K562 (cell line): ENCODE results near the gene DDAH1. TPM values are rescaled to one million over a fixed set of nuclear protein-coding genes. Genes with fewer than 3 reads are reported as not detected.

Source experiments
- ATAC-seq: fragments of 200-7000 bp; cut with Tn5 transposase; 3 replicates; pipeline ENCODE4 v1.9.1; 2020; ENCODE audit warnings: moderate library complexity
- BruUV-seq: library from RNA; stranded (reverse); fragments of 400-500 nt; replicated peaks from 2 replicates; lab custom pipeline; 2021; lab: Mats Ljungman, UMichigan
- CTCF ChIA-PET: fragments of 300-600 bp; formaldehyde crosslinking; extraction: SDS; loops from one replicate; lab custom pipeline; 2021; ENCODE audit warnings: low intra/inter-chr PET ratio; lab: Yijun Ruan, JAX
- POLR2A ChIA-PET: fragments of 300-600, 350-650 bp; sonication (Branson Sonifier 250); formaldehyde crosslinking; extraction: SDS; loops from one replicate; lab custom pipeline; 2021; ENCODE audit warnings: antibody characterized with exemption, inconsistent platforms; lab: Yijun Ruan, JAX
- DNase-seq, 4 experiments: peaks; one replicate each; pipeline versions ENCODE4 v3.0.0 to v3.0.0-alpha.2; 2011 to 2018; ENCODE audit warnings: low spot score in 3 of 4, mixed read lengths in 3 of 4; ENCODE audit errors: extremely low read depth in 1 of 4
- FAIRE-seq: peaks from 2 replicates; lab custom pipeline; 2011; peaks lifted over from hg19 to GRCh38; lab: Jason Lieb, UNC
- H2AFZ ChIP-seq: 2 replicates; pipeline ENCODE4 v1.6.0; 2011; ENCODE audit warnings: low read depth, low read length, control low read depth, inconsistent platforms
- H3K27ac ChIP-seq: fragments of 200-600 bp; 3 replicates; pipeline ENCODE4 v1.8.0; 2011; ENCODE audit warnings: low read depth, mild to moderate bottlenecking, control low read depth, inconsistent platforms, low read length, moderate library complexity, mixed read lengths; ENCODE audit errors: extremely low read depth
- H3K27me3 ChIP-seq, 2 experiments: fragments of 300-600 bp in 1 of 2; 2 replicates in 1 of 2; 3 replicates in 1 of 2; pipeline versions ENCODE4 v1.6.0 to v1.8.0; 2011; ENCODE audit warnings: inconsistent platforms in 2 of 2, low read length in 2 of 2, mild to moderate bottlenecking in 1 of 2, mixed read lengths in 1 of 2, moderate library complexity in 1 of 2; ENCODE audit not compliant: control insufficient read depth in 2 of 2, insufficient read depth in 2 of 2
- H3K36me3 ChIP-seq: fragments of 300-600 bp; 3 replicates; pipeline ENCODE4 v1.8.0; 2011; ENCODE audit warnings: mild to moderate bottlenecking, low read length, inconsistent platforms; ENCODE audit not compliant: control insufficient read depth, insufficient read depth
- H3K4me1 ChIP-seq, 2 experiments: fragments of 200-600 bp in 1 of 2; replicated peaks in 1 of 2; 2 replicates in 1 of 2; 3 replicates in 1 of 2; pipeline versions ENCODE4 v1.5.1 to v1.8.0; 2011; ENCODE audit warnings: inconsistent platforms in 2 of 2, low read length in 2 of 2, mild to moderate bottlenecking in 1 of 2, mixed read lengths in 1 of 2, moderate library complexity in 1 of 2; ENCODE audit not compliant: control insufficient read depth in 2 of 2, insufficient read depth in 2 of 2
- H3K4me2 ChIP-seq: 2 replicates; pipeline ENCODE4 v1.6.1; 2011; ENCODE audit warnings: low read length, control low read depth, inconsistent platforms, mixed read lengths; ENCODE audit not compliant: insufficient read depth
- H3K4me3 ChIP-seq: fragments of 200-600 bp; sonication (generic), shearing (Covaris generic); 2 replicates; pipeline ENCODE4 v1.5.1; 2016; ENCODE audit warnings: control low read depth, inconsistent platforms
- H3K79me2 ChIP-seq: fragments of 200-600 bp; 3 replicates; pipeline ENCODE4 v1.8.0; 2011; ENCODE audit warnings: low read length, inconsistent platforms; ENCODE audit not compliant: control insufficient read depth, insufficient read depth
- H3K9ac ChIP-seq, 2 experiments: 2 replicates each; pipeline versions ENCODE4 v1.6.0 to v1.6.1; 2011; ENCODE audit warnings: low read depth in 2 of 2, low read length in 2 of 2, control low read depth in 1 of 2, inconsistent platforms in 1 of 2, mild to moderate bottlenecking in 1 of 2, mixed read lengths in 1 of 2; ENCODE audit not compliant: insufficient read depth in 1 of 2
- H3K9me1 ChIP-seq: one replicate; pipeline ENCODE4 v1.6.0; 2011; ENCODE audit warnings: inconsistent platforms, mild to moderate bottlenecking, low read length, moderate library complexity; ENCODE audit not compliant: control insufficient read depth, insufficient read depth
- H3K9me3 ChIP-seq: replicated peaks from 2 replicates; pipeline ENCODE4 v1.5.1; 2011; ENCODE audit warnings: low read depth, low read length, inconsistent platforms; ENCODE audit not compliant: control insufficient read depth, insufficient read depth
- H4K20me1 ChIP-seq: replicated peaks from 2 replicates; pipeline ENCODE4 v1.6.1; 2011; ENCODE audit warnings: low read length, inconsistent platforms, mixed read lengths; ENCODE audit not compliant: control insufficient read depth, insufficient read depth
- AFF4 ChIP-seq: sonication (generic); formaldehyde crosslinking; IDR thresholded peaks from 2 replicates; pipeline ENCODE4 v1.8.0; 2023; ENCODE audit warnings: mild to moderate bottlenecking, missing genetic modification reagents
- CSDE1 ChIP-seq, 2 experiments: fragments of 450-650 bp; IDR thresholded peaks; 2 replicates each; pipeline ENCODE4 v1.6.1; 2016; ENCODE audit warnings: mild to moderate bottlenecking in 1 of 2
- MCM2 ChIP-seq: fragments of 450-650 bp; IDR thresholded peaks from 2 replicates; pipeline ENCODE4 v1.6.1; 2017; ENCODE audit warnings: low read depth, mild to moderate bottlenecking
- NCOR1 ChIP-seq: fragments of 450-650 bp; IDR thresholded peaks from 2 replicates; pipeline ENCODE4 v1.6.1; 2016; ENCODE audit warnings: mild to moderate bottlenecking, moderate library complexity
- POLR2AphosphoS5 ChIP-seq: IDR thresholded peaks from 2 replicates; pipeline ENCODE4 v1.6.1; 2011; ENCODE audit warnings: mild to moderate bottlenecking, low read depth, low read length, moderate library complexity; ENCODE audit not compliant: control insufficient read depth, insufficient read depth
- SMAD1 ChIP-seq: fragments of 150-350 bp; IDR thresholded peaks from 2 replicates; pipeline ENCODE4 v1.6.1; 2014; ENCODE audit warnings: low read length, low read depth; ENCODE audit not compliant: partially characterized antibody
- TEAD1 ChIP-seq, 2 experiments: fragments of 450-650 bp in 1 of 2; sonication (generic) in 1 of 2; formaldehyde crosslinking; IDR thresholded peaks; 2 replicates each; pipeline versions ENCODE4 v1.4.0 to v1.8.0; 2020 to 2022; ENCODE audit warnings: mild to moderate bottlenecking in 2 of 2, missing genetic modification reagents in 1 of 2
- ZNF764 ChIP-seq: fragments of 250-450 bp; sonication (Bioruptor Pico); IDR thresholded peaks from 2 replicates; pipeline ENCODE4 v1.4.0; 2020; ENCODE audit warnings: low read depth, mild to moderate bottlenecking, moderate library complexity
- WGBS: fragments of 100-300 bp; shearing (Covaris generic); methylation state at CpG from one replicate; pipeline ENCODE4 v1.1.6; 2016; ENCODE audit warnings: low coverage, mixed read lengths; ENCODE audit not compliant: insufficient coverage; ENCODE audit errors: missing lambda C conversion rate; 5-methylcytosine and 5-hydroxymethylcytosine counted together
- in situ Hi-C: fragments of 300-500 bp; cut with MboI; formaldehyde crosslinking; loops from 4 replicates; pipeline ENCODE4 v1.15.0; 2018; ENCODE audit warnings: inconsistent platforms, mixed read lengths
- intact Hi-C: fragments of 100-400 bp; cut with micrococcal nuclease; formaldehyde crosslinking; loops from 2 replicates; pipeline ENCODE4 v1.14.2; 2022
- polyA plus RNA-seq, 8 experiments: library from polyadenylated mRNA; depleted of rRNA in 4 of 8; stranded (reverse) in 5 of 8; unstranded in 3 of 8; fragments of >200 nt; fragmentation: Nextera tagmentation in 2 of 8; fragmentation: Illumina TruSeq in 1 of 8; extraction: Ambion mirVana in 2 of 8; extraction: Trizol in 1 of 8; gene quantifications; 2 replicates each; pipeline versions ENCODE4 v1.2.1 to v1.2.3, GENCODE V29; 2011 to 2014; ENCODE audit warnings: inconsistent platforms in 1 of 8, missing spikeins in 1 of 8
- total RNA-seq, 7 experiments: library from RNA; depleted of rRNA in 6 of 7; stranded (reverse); fragments of >200 nt in 6 of 7; fragmentation: Illumina TruSeq in 2 of 7; extraction: Trizol in 2 of 7; gene quantifications; 2 replicates each; pipeline versions ENCODE4 v1.2.1 to v1.2.3, GENCODE V29; 2011 to 2021; ENCODE audit warnings: low replicate concordance in 1 of 7
- TF ChIP-seq, protein P1 (sequence below): fragments of 250-450 bp; sonication (Bioruptor Pico); IDR thresholded peaks from 2 replicates; pipeline ENCODE4 v1.5.0; 2020; ENCODE audit warnings: mild to moderate bottlenecking

DDAH1 gene
- total and polyA plus RNA-seq, 9 of the 15 experiments (the other 6 are each of a cell fraction or from before 2014, with no cell fraction given): 0.04 to 0.24 (median 0.10) TPM

DNA sequence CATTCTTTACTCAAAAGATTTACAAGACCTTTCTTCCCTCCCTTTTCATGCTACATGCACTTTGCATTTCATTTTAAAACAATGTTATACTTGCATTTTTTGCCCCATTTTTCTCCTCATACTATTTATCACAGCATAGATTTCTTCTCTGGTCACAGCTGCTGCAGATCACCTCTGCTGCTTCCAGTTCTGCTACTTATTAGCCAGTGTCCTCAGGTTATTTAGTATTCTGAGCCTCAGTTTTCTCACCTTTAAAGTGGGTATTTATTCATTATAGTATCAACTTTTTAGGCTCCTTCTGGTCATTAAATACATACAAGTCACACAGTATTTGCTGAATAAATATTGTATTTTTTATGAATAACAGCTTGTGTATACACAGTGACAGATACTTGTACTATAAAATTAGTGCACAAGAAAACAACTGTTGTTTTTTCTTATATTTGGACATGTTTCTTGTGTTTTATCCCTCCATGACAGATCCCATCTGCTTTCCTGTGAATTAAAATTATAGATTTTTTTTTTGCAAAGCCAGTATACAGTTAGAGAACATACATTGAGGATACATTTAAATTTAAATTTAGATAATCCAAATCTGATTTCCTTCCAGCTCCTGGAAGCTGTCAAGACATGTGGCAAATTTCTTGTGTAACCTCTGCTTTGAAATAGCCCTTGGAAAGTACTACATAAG, 103.2 kb downstream of the DDAH1 start:
- Histone ChIP-seq H3K4me1 (no peaks in the 10 kb centered on the region), H2AFZ (no peak overlapping the region), H3K9me1 (no peaks in the 10 kb centered on the region), H3K36me3 (no peaks in the 10 kb centered on the region), H3K27me3 (no peaks in the 10 kb centered on the region), H3K9ac (no peak overlapping the region), H3K9me3 (no peaks in the 10 kb centered on the region), H3K4me3 (no peak overlapping the region), H3K27ac (no peak overlapping the region), H4K20me1 (no peaks in the 10 kb centered on the region), H3K79me2 (no peaks in the 10 kb centered on the region)
- no peak for FAIRE-seq
- ChIA-PET CTCF (no interaction called here), POLR2A (no interaction called here)
- no peak for DNase-seq
- in situ Hi-C loops: no loop called here
- BruUV-seq: no TSS peak
- ATAC-seq: no peak
- TF ChIP-seq ZNF764 (CRISPR knock-in tag) (no peak), TEAD1 (CRISPR knock-in tag; IDR thresholded peaks at IDR 0.05) (no peak), SMAD1 (no peak)
- TF ChIP-seq, all 486 proteins: peak for 0
- no peak overlapping the region for H3K4me2 ChIP-seq
- intact Hi-C loops: no loop called here

DNA sequence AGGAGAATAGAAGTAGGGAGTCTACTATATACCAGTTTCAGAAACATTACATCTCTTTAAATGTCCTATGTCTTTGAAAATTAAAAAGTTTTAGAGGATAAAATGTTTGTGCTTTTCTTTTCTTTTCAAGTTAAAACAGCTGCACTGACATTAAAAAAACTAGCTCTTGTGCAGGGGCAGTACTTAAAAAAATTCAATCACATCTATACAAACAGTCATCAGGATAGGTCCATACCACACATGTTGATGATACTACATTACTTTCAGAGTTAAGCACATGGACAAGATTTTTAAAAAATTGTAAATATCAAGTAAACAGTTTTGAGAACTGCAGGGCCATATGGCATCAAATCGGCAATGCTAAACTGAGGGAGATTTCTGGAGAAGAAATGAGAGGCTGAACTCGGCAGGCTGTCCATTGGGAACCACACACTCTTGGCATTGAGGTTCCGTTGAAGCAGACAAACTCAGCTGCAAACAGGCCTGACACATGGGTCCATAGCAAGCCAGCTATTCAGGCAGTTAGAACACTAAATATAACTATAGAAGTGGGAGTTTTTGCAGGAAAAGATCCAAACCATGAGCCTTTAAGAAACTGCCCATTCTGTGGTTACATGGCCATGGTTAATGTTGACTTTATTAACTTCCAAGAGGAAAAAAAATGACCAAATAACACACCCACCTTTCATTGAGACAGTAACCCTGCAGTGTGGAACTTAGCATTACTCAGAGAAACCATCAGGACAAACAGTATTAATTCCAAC, 104.0 kb downstream of the DDAH1 start:
- Histone ChIP-seq H3K27me3 (no peaks in the 10 kb centered on the region), H3K36me3 (no peaks in the 10 kb centered on the region), H2AFZ (no peak overlapping the region), H3K79me2 (no peaks in the 10 kb centered on the region), H3K4me3 (no peak overlapping the region), H3K4me1 (no peaks in the 10 kb centered on the region), H4K20me1 (no peaks in the 10 kb centered on the region), H3K9me3 (no peaks in the 10 kb centered on the region), H3K4me2 (no peak overlapping the region), H3K9me1 (no peaks in the 10 kb centered on the region), H3K27ac (no peak overlapping the region), H3K9ac (no peak overlapping the region)
- no TSS peak for BruUV-seq
- ChIA-PET POLR2A (no interaction called here), CTCF (no interaction called here)
- DNase-seq: no peak
- peak; percentile 35 for FAIRE-seq
- in situ Hi-C loops: no loop called here
- intact Hi-C loops: no loop called here
- no peak for ATAC-seq
- WGBS: 0% methylated on average over 3 of the region's 3 CpGs
- TF ChIP-seq POLR2AphosphoS5 (no peak), AFF4 (no peak), NCOR1 (no peak), CSDE1 (IDR thresholded peaks at IDR 0.05) (no peak), MCM2 (no peak)
- TF ChIP-seq, protein P1, sequence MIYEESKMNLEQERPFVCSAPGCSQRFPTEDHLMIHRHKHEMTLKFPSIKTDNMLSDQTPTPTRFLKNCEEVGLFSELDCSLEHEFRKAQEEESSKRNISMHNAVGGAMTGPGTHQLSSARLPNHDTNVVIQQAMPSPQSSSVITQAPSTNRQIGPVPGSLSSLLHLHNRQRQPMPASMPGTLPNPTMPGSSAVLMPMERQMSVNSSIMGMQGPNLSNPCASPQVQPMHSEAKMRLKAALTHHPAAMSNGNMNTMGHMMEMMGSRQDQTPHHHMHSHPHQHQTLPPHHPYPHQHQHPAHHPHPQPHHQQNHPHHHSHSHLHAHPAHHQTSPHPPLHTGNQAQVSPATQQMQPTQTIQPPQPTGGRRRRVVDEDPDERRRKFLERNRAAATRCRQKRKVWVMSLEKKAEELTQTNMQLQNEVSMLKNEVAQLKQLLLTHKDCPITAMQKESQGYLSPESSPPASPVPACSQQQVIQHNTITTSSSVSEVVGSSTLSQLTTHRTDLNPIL (CRISPR knock-in tag): no peak
